Glomerular endothelial cell (primary cell): ENCODE data around the gene MTOR. TPM values are rescaled to one million over a fixed set of nuclear protein-coding genes. Genes with fewer than 3 reads are reported as not detected.
"Not testable (repeated sequence)": the region's sequence is repeated elsewhere in the genome, so short reads cannot be mapped to it uniquely, and the experiment has no call there.

ENCODE experiments used
- DNase-seq: peaks from one replicate; pipeline ENCODE4 v3.0.0-alpha.2; 2011; ENCODE audit warnings: low read depth, low spot score; ENCODE audit errors: extremely low read depth
- total RNA-seq: library from RNA; depleted of rRNA; stranded (reverse); fragments of >200 nt; gene quantifications from 2 replicates; pipeline ENCODE4 v1.2.3, GENCODE V29; 2015

Gene MTOR
- total RNA-seq = 40.5 and 53.8 TPM in 2 replicates

GRCh38 chr1:11262171-11263049, at the start of gene MTOR:
MTOR (minus strand) TSS chr1:11262551; CDS start chr1:11259409, 3,142 bp downstream.
- peak; percentile 98 for DNase-seq

DNA sequence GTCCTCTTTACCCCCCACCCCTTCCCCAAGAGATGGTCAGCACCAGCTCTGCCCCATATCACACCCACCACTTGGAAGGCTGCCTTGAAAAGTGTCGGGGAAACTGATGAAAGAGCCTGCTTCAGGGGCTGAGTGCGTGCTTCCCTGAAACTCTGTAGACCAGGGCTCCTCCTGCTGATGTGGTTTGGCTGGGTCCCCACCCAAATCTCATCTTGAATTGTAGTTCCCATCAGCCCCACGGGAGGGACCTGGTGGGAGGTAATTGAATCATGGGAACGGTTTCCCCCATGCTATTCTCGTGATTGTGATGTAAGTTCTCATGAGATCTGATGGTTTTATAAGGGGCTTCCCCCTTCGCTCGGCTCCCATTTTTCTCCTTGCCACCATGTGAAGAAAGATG, 47.0 kb upstream of the MTOR start:
- DNase-seq = no peak

DNA sequence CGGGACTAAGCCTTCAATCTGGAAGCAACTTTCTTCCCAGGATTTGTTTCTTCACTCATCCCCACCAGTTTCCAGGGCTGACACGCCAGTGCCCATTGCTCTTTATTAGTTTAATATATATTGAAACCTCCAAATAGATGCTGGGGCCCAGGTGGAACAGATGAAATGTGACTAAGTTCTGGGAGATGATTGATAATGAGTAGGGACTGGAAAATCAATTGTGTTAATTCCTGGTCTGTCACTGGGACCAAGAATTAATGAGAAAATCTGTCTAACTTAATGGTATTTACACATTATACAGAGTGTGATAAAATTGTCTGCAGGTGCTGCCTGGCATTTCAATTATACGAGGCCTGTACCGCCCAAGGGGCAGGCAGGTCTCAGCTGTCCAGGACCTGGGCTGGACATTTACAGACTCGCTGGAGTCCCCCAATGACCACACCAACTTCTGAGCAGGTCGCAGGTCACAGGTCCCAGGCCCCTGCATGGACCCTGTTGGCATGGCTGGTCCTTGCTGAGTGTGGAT, 46.4 kb upstream of the MTOR start:
- DNase-seq = no peak

- no peak for DNase-seq
Measured at GRCh38 chr1:11307852-11308251, 45.5 kb upstream of the MTOR start.

- DNase-seq = not testable (repeated sequence)
Measured at GRCh38 chr1:11305516-11305915, 43.2 kb upstream of the MTOR start.

- no peak for DNase-seq
Measured at GRCh38 chr1:11302366-11302765, 40.0 kb upstream of the MTOR start.

DNA sequence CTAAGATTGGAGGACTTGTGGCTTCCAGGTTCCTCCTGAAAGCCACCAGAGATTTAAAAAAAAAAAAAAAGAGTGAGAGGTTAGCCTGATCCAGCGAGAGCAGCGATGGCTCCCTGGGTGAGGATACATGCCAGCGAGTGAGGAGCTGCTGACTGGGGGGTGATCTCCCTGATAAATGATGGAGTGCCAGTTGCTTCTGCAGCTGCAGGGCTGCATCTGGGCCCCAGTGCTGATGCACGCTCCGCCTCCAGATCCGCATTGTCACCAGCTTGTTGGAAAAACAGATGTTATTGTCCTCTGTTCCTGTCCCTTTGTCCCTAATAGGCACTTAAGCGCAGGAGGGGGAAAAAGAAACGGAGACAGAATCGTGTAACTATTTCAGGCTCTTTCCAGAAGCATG, 39.2 kb upstream of the MTOR start:
- DNase-seq = no peak

DNA sequence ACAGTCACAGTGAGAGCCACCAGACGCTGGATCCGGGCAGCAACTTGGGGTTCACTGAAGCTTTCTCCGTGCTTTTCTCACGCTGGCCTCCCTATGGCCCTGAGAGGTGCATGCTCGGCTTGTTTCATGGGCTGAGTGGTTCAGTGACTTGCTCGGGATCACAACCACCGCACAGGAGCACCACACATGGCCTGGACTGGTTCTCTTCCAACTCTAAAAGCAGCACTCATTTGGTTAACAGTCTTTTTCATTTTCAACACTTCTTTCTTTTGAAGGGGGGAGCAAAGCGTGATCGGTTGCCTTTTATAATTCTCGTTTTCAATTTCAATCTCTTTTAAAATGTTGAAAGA, 36.8 kb upstream of the MTOR start:
- DNase-seq = no peak

GRCh38 chr1:11298390-11299224, 36.3 kb upstream of the MTOR start:
- no peak for DNase-seq

DNA sequence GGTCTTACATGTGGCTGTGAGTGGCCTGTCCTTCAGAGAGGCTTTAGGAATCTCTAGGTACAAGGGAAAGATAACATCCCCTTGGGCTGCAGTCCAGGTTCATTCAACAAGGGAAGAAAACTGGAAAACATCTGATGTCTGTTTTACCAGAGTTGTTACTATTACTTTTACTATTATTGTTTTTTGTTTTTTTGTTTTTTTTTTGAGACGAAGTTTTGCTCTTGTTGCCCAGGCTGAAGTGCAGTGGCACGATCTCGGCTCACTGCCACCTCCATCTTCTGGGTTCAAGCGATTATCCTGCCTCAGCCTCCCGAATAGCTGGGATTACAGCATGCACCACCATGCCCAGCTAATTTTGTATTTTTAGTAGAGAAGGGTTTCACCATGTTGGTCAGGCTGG, 35.4 kb upstream of the MTOR start:
- not testable (repeated sequence) for DNase-seq

GRCh38 chr1:11295905-11296304, 33.6 kb upstream of the MTOR start:
- no peak for DNase-seq

DNA sequence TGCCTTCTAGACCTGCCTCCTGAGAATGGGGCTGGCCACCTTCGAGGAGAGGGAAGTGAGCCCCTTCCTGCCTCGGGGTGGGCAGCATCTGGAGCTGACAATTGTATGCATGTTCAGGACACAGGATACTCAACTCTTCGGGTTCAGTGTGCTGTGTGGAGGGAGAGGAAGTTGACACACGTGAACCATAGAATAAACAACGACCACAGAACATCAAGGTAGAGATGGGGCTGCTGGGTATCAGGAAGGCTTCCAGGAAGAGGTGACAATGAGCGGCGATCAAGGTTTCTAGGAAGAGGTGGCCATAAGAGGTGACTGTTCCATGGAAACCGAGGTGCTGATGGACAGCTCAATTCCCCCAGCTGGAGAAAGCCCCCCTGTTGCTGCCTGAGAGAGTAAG, 32.6 kb upstream of the MTOR start:
- no peak for DNase-seq

DNA sequence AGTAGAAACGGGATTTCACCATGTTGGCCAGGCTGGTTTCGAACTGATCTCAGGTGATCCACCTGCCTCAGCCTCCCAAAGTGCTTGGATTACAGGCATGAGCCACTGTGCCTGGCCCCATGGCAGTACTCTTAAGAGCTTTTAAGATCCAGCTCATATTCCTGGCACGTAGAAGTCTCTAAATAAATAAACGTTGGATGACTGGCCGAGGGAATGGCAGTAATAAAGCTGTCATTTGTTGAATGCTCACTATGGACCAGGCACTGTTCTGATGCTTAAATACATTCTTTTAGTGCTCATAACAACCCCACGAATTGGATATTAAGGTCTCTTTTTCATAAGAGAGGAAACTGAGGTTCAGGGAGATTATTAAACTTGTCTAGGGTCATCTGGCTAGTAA, 31.5 kb upstream of the MTOR start:
- DNase-seq = no peak

- no peak for DNase-seq
Measured at GRCh38 chr1:11291049-11291448, 28.7 kb upstream of the MTOR start.

GRCh38 chr1:11289064-11289463, 26.7 kb upstream of the MTOR start:
- no peak for DNase-seq

- no peak for DNase-seq
Measured at GRCh38 chr1:11286735-11287410, 24.5 kb upstream of the MTOR start.

- no peak for DNase-seq
Measured at GRCh38 chr1:11285883-11286734, 23.8 kb upstream of the MTOR start.

DNA sequence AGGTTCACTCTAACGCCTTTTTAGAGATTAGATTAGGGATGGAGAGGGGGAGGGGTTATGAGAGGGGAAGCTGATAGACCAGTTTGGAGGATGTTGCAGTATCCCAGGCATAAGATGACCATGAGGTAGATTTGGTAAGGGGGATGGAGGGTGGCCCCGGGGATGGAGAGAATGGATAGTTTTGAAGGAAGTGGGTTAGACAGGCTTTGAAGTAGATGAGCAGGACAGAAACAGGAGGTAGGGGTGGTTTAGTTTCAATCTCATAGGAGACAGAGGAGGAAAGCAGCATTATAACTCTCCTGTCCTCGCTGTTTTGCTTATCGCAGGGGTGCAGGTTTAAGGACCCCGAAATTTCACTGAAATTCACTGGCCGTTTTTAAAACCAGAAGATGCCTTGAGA, 22.4 kb upstream of the MTOR start:
- no peak for DNase-seq

DNA sequence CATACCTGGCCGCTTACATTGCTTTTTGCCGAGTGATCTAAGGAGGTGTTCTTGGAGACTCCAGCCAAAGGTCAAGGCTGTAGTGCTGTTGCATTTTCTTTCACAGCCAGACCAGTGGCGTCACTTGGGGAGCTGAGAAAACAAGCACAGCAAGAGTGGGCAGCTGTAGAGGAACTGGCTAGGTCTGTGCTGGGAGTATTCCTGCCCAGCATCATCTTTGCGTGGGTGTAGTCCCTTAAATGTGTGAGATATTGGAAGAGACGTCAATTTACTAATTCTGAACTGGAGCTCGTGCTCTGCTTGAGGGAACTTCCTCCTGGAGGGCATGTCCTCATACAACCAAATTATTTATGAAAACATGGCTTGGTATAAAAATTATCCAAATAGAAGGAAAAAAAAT, 20.8 kb upstream of the MTOR start:
- no peak for DNase-seq
